Esophagus muscularis mucosa (tissue), 4 donors: ENCODE data around the gene CDRT4.

ENCODE experiments used
- EP300 ChIP-seq: sonication (generic); formaldehyde crosslinking; IDR thresholded peaks from one replicate; pipeline ENCODE4 v1.6.1; 2017; ENCODE audit warnings: antibody characterized with exemption
- POLR2A ChIP-seq: fragments of 450-650 bp; IDR thresholded peaks from one replicate; pipeline ENCODE4 v1.6.1; 2017; ENCODE audit warnings: antibody characterized with exemption, moderate library complexity, mild to moderate bottlenecking, low read depth
- POLR2AphosphoS5 ChIP-seq, 2 donors: sonication (generic); formaldehyde crosslinking; IDR thresholded peaks; one replicate each; pipeline ENCODE4 v1.6.1; 2017; ENCODE audit warnings: antibody characterized with exemption in 2 of 2
- TF ChIP-seq, protein P1 (sequence below), 3 experiments: fragments of 200-600 bp in 2 of 3; fragments of 450-650 bp in 1 of 3; sonication (generic) in 2 of 3; IDR thresholded peaks; one replicate each; pipeline ENCODE4 v1.5.1; 2017 to 2019; ENCODE audit warnings: antibody characterized with exemption in 3 of 3, mild to moderate bottlenecking in 2 of 3, moderate library complexity in 1 of 3

DNA sequence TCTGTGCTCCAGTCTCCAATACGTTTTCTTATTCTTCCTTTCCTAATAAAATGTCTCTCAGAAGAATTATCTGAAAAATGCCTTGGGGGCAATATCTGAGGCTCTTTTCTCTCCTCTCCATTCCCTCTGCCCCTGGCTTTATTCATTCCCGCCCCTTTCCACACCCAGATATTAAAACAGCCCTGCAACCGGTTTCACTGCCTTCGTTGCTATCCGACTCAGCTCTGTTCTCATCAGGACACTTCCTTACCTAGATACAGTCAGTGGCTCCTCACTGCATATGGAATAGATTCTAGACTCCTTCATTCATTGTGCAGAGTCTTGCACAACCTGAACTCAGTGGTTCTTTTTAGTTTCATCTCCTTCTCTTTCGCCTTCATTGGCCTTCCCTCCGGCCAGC lies 74.0 kb downstream of the CDRT4 start:
- TF ChIP-seq, protein P1, sequence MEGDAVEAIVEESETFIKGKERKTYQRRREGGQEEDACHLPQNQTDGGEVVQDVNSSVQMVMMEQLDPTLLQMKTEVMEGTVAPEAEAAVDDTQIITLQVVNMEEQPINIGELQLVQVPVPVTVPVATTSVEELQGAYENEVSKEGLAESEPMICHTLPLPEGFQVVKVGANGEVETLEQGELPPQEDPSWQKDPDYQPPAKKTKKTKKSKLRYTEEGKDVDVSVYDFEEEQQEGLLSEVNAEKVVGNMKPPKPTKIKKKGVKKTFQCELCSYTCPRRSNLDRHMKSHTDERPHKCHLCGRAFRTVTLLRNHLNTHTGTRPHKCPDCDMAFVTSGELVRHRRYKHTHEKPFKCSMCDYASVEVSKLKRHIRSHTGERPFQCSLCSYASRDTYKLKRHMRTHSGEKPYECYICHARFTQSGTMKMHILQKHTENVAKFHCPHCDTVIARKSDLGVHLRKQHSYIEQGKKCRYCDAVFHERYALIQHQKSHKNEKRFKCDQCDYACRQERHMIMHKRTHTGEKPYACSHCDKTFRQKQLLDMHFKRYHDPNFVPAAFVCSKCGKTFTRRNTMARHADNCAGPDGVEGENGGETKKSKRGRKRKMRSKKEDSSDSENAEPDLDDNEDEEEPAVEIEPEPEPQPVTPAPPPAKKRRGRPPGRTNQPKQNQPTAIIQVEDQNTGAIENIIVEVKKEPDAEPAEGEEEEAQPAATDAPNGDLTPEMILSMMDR (IDR thresholded peaks at IDR 0.05), result no peak
- TF ChIP-seq POLR2A, result no peak
- no peak for TF ChIP-seq EP300
- no peak for TF ChIP-seq POLR2AphosphoS5 (IDR thresholded peaks at IDR 0.05)
